Neural progenitor cell (in vitro differentiated cells): Measurements from ENCODE around the gene EXD3.

Source experiments
- EZH2 ChIP-seq: fragments of 200-600 bp; sonication (generic); IDR thresholded peaks from 2 replicates; pipeline ENCODE4 v1.6.1; 2017; ENCODE audit warnings: antibody characterized with exemption, mild to moderate bottlenecking, moderate library complexity
- EZH2phosphoT487 ChIP-seq: fragments of 200-600 bp; sonication (generic); IDR thresholded peaks from 2 replicates; pipeline ENCODE4 v1.6.1; 2017; ENCODE audit warnings: antibody characterized with exemption
- TF ChIP-seq, protein P1 (sequence below): fragments of 200-600 bp; sonication (generic); IDR thresholded peaks from 2 replicates; pipeline ENCODE4 v1.5.1; 2017; ENCODE audit warnings: antibody characterized with exemption, mild to moderate bottlenecking

GRCh38 chr9:137397675-137398423, 25.1 kb downstream of the EXD3 start:
- no peak for TF ChIP-seq EZH2phosphoT487
- TF ChIP-seq, protein P1, sequence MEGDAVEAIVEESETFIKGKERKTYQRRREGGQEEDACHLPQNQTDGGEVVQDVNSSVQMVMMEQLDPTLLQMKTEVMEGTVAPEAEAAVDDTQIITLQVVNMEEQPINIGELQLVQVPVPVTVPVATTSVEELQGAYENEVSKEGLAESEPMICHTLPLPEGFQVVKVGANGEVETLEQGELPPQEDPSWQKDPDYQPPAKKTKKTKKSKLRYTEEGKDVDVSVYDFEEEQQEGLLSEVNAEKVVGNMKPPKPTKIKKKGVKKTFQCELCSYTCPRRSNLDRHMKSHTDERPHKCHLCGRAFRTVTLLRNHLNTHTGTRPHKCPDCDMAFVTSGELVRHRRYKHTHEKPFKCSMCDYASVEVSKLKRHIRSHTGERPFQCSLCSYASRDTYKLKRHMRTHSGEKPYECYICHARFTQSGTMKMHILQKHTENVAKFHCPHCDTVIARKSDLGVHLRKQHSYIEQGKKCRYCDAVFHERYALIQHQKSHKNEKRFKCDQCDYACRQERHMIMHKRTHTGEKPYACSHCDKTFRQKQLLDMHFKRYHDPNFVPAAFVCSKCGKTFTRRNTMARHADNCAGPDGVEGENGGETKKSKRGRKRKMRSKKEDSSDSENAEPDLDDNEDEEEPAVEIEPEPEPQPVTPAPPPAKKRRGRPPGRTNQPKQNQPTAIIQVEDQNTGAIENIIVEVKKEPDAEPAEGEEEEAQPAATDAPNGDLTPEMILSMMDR: no peak
- TF ChIP-seq EZH2: no peak
